ENCODE measurements around the gene PPP4R2. TPM values are rescaled to one million over a fixed set of nuclear protein-coding genes. Genes with fewer than 3 reads are reported as not detected.

PPP4R2 gene
- total and polyA plus RNA-seq, 10 donors: 12.2 to 94.7 (median 54.2) TPM

GRCh38 chr3:73115806-73116205 is 119.2 kb downstream of the PPP4R2 start:
- intact Hi-C loops (cut with DNase I; ENCODE audit: low total_unique reads): no loop called here
- WGBS, 5 donors: 62 to 86% (median 70%) methylated on average over 2 of the region's 2 CpGs
- no peaks in the 10 kb centered on the region for H3K9me3 ChIP-seq
- no peaks in the 10 kb centered on the region for H3K36me3 ChIP-seq
- DNase-seq: no peak
- no peaks in the 10 kb centered on the region for H3K4me1 ChIP-seq
- peaks cover 0 to 9% (median 0%) of the 10 kb centered on the region in 7 donors for H3K27me3 ChIP-seq (replicated peaks in 1 of 7)
- TF ChIP-seq CTCF (IDR thresholded peaks at IDR 0.05 in 8 of 11, conservative IDR thresholded peaks at IDR 0.05 in 3 of 11) (no peak), POLR2AphosphoS5 (IDR thresholded peaks at IDR 0.05) (no peak)
- no peak overlapping the region for H3K4me3 ChIP-seq
- no peak overlapping the region for H3K27ac ChIP-seq

Small RNA genes within 50 kb of the gene (small RNA-seq; reads per million reads assigned to genes)
- gene RNU2-64P (0.30 to 0.62 (median 0.38) reads per million in 4 donors), gene RNU6-557P (0 reads per million in 4 donors), gene RNU7-19P (0 reads per million in 4 donors)

Other genes starting within 250 kb of the PPP4R2 start
- gene SHQ1, start 148.4 kb upstream of the PPP4R2 start, total RNA-seq: 10 to 100 TPM; 14.6 to 28.6 (median 18.8) TPM
- 1 to 10 TPM; 6.7 to 8.8 (median 8.5) TPM for gene SHQ1, start 148.4 kb upstream of the PPP4R2 start, polyA plus RNA-seq
- gene GXYLT2, start 108.8 kb upstream of the PPP4R2 start, total RNA-seq: 1 to 10 TPM; 1.0 to 4.6 (median 1.1) TPM
- under 1 TPM; 0.26 to 0.35 (median 0.32) TPM for gene GXYLT2, start 108.8 kb upstream of the PPP4R2 start, polyA plus RNA-seq
- 10 to 100 TPM in 4 of 7 donors, 1 to 10 TPM in 3; 6.6 to 15.0 (median 14.5) TPM for gene EBLN2, start 64.8 kb downstream of the PPP4R2 start, total RNA-seq
- gene EBLN2, start 64.8 kb downstream of the PPP4R2 start, polyA plus RNA-seq: under 1 TPM; 0.13 to 0.45 (median 0.21) TPM